CD4-positive, alpha-beta T cell treated with Interleukin-6 at 100 ng/mL for 8 hours (primary cell): ENCODE data around the gene KCNK7.

ENCODE experiments used
- DNase-seq: peaks from one replicate; pipeline ENCODE4 v3.0.0-alpha.2; 2020; ENCODE audit warnings: mixed read lengths, low spot score

KCNK7 gene

GRCh38 chr11:65611028-65611757 lies 15.6 kb upstream of the KCNK7 start:
- no peak for DNase-seq

GRCh38 chr11:65610404-65610803 lies 14.8 kb upstream of the KCNK7 start:
- no peak for DNase-seq

- no peak for DNase-seq
These were observed 14.1 kb upstream of the KCNK7 start for GRCh38 chr11:65609665-65610064.

- DNase-seq, result no peak
These were observed 13.6 kb upstream of the KCNK7 start for GRCh38 chr11:65609229-65609628.

GRCh38 chr11:65607614-65608426 lies 12.2 kb upstream of the KCNK7 start:
- no peak for DNase-seq

- DNase-seq, result no peak
These were observed 11.4 kb upstream of the KCNK7 start for GRCh38 chr11:65606876-65607613.

- no peak for DNase-seq
These were observed 8.7 kb upstream of the KCNK7 start for GRCh38 chr11:65604258-65604657.

GRCh38 chr11:65599955-65600246 lies 4.3 kb upstream of the KCNK7 start:
- DNase-seq, result no peak

GRCh38 chr11:65599216-65599954 lies 3.8 kb upstream of the KCNK7 start:
- no peak for DNase-seq

GRCh38 chr11:65598258-65598699 lies 2.7 kb upstream of the KCNK7 start:
- no peak for DNase-seq

GRCh38 chr11:65596520-65596919 lies 920 bp upstream of the KCNK7 start:
- DNase-seq, result no peak

GRCh38 chr11:65595131-65595530 lies 469 bp downstream of the KCNK7 start:
- no peak for DNase-seq

- no peak for DNase-seq
These were observed 1.8 kb downstream of the KCNK7 start for GRCh38 chr11:65593518-65594414.

- DNase-seq, result no peak
These were observed 2.6 kb downstream of the KCNK7 start for GRCh38 chr11:65592858-65593517.

GRCh38 chr11:65591939-65592857 lies 3.4 kb downstream of the KCNK7 start:
- DNase-seq, result no peak

GRCh38 chr11:65590240-65590738 lies 5.3 kb downstream of the KCNK7 start:
- DNase-seq, result no peak

- DNase-seq, result no peak
These were observed 6.0 kb downstream of the KCNK7 start for GRCh38 chr11:65589444-65590239.
